GM13977 (cell line): Measurements from ENCODE around the gene ZEB2.

ENCODE experiments used
- DNase-seq: peaks from one replicate; pipeline ENCODE4 v3.0.0; 2012; ENCODE audit warnings: low spot score
- CTCF ChIP-seq: IDR thresholded peaks from 2 replicates; pipeline ENCODE4 v1.5.1; 2012; ENCODE audit warnings: mild to moderate bottlenecking, control low read depth; ENCODE audit not compliant: insufficient read depth; ENCODE audit errors: extremely low read depth, missing control alignments
- in situ Hi-C: fragments of 300-500 bp; cut with MboI; formaldehyde crosslinking; loops from one replicate; pipeline ENCODE4 v1.12.0; 2022; ENCODE audit warnings: low sequenced_read_pairs, low pct_unique_long_range_greater_than_20kb, mixed read lengths, inconsistent platforms; ENCODE audit not compliant: unreplicated experiment

ZEB2 gene

GRCh38 chr2:144349674-144350073, 170.2 kb downstream of the ZEB2 start:
- TF ChIP-seq CTCF, result no peak
- in situ Hi-C loops, result no loop called here
- DNase-seq, result no peak

- no peak for TF ChIP-seq CTCF
- in situ Hi-C loops, result no loop called here
- no peak for DNase-seq
These were observed 171.1 kb downstream of the ZEB2 start for GRCh38 chr2:144348846-144349245.

- TF ChIP-seq CTCF, result no peak
- in situ Hi-C loops, result no loop called here
- no peak for DNase-seq
These were observed 173.7 kb downstream of the ZEB2 start for GRCh38 chr2:144346229-144346628.

- TF ChIP-seq CTCF, result no peak
- in situ Hi-C loops, result no loop called here
- DNase-seq, result no peak
These were observed 176.8 kb downstream of the ZEB2 start for GRCh38 chr2:144343145-144343544.

GRCh38 chr2:144341538-144341937, 178.4 kb downstream of the ZEB2 start:
- DNase-seq, result no peak
- in situ Hi-C loops, result no loop called here
- no peak for TF ChIP-seq CTCF

- DNase-seq, result no peak
- in situ Hi-C loops, result no loop called here
- no peak for TF ChIP-seq CTCF
These were observed 180.9 kb downstream of the ZEB2 start for GRCh38 chr2:144339048-144339447.

GRCh38 chr2:144334551-144334950, 185.4 kb downstream of the ZEB2 start:
- TF ChIP-seq CTCF, result no peak
- in situ Hi-C loops, result no loop called here
- DNase-seq, result no peak
